ENCODE measurements around the gene HSDL2. TPM values are rescaled to one million over a fixed set of nuclear protein-coding genes. Genes with fewer than 3 reads are reported as not detected.
"Not testable (repeated sequence)": the region's sequence is repeated elsewhere in the genome, so short reads cannot be mapped to it uniquely, and the experiment has no call there.

HSDL2 gene
- polyA plus RNA-seq, 1 of the 3 experiments (the other 2 are of a cell fraction): 14.4 TPM

GRCh38 chr9:112413728-112414127 lies 33.8 kb downstream of the HSDL2 start:
- H3K27ac ChIP-seq (ENCODE audit: low read depth in 2 of 2, low read length in 1 of 2); H3K4me3 ChIP-seq (ENCODE audit: low read depth in 2 of 2, low read length in 1 of 2); H3K79me2 ChIP-seq (ENCODE audit: insufficient read depth); H3F3A ChIP-seq (replicated peaks; ENCODE audit: insufficient read depth); DNase-seq; H4K20me1 ChIP-seq (ENCODE audit: insufficient read depth); H3K9me3 ChIP-seq; H2AFZ ChIP-seq (ENCODE audit: low read depth); H3K36me3 ChIP-seq (replicated peaks in 1 of 2; ENCODE audit: control insufficient read depth in 1 of 2, insufficient read depth in 2 of 2, low read length in 1 of 2); H3K9me2 ChIP-seq; POLR2A ChIA-PET; CTCF ChIA-PET; H3K4me1 ChIP-seq (ENCODE audit: control insufficient read depth in 1 of 2, insufficient read depth in 2 of 2, low read depth in 1 of 2, low read length in 1 of 2); H3K27me3 ChIP-seq (ENCODE audit: insufficient read depth); H3K9ac ChIP-seq; H3K4me2 ChIP-seq: not testable (repeated sequence)
- WGBS (ENCODE audit: low lambda C conversion rate): 90% methylated on average over 9 of the region's 9 CpGs

- Histone ChIP-seq H3K9me2 (no peaks in the 10 kb centered on the region), H3K9ac (no peak overlapping the region), H2AFZ (ENCODE audit: low read depth) (no peak overlapping the region), H3K4me1 (ENCODE audit: control insufficient read depth in 1 of 2, insufficient read depth in 2 of 2, low read depth in 1 of 2, low read length in 1 of 2) (no peaks in the 10 kb centered on the region), H3K36me3 (replicated peaks in 1 of 2; ENCODE audit: control insufficient read depth in 1 of 2, insufficient read depth in 2 of 2, low read length in 1 of 2) (peaks cover 0 to 28% of the 10 kb centered on the region in 2 experiments), H3K9me3 (no peaks in the 10 kb centered on the region), H3K79me2 (ENCODE audit: insufficient read depth) (no peaks in the 10 kb centered on the region), H3K27ac (ENCODE audit: low read depth in 2 of 2, low read length in 1 of 2) (no peak overlapping the region), H3F3A (replicated peaks; ENCODE audit: insufficient read depth) (peaks cover 8% of the 10 kb centered on the region), H4K20me1 (ENCODE audit: insufficient read depth) (no peaks in the 10 kb centered on the region), H3K27me3 (ENCODE audit: insufficient read depth) (no peaks in the 10 kb centered on the region), H3K4me3 (ENCODE audit: low read depth in 2 of 2, low read length in 1 of 2) (no peak overlapping the region), H3K4me2 (no peak overlapping the region)
- TF ChIP-seq CTCF (IDR thresholded peaks at IDR 0.05): no peak
- TF ChIP-seq MAX (IDR thresholded peaks at IDR 0.05; ENCODE audit: low read depth): no peak
- TF ChIP-seq JUND (IDR thresholded peaks at IDR 0.05): no peak
- ChIA-PET POLR2A (no interaction called here), CTCF (no interaction called here)
- WGBS (ENCODE audit: low lambda C conversion rate): 87% methylated on average over 2 of the region's 2 CpGs
- no peak for DNase-seq
These were observed 40.3 kb downstream of the HSDL2 start for GRCh38 chr9:112420208-112420607.

GRCh38 chr9:112421771-112422222 lies 41.9 kb downstream of the HSDL2 start:
- Histone ChIP-seq H4K20me1 (ENCODE audit: insufficient read depth) (no peaks in the 10 kb centered on the region), H2AFZ (ENCODE audit: low read depth) (no peak overlapping the region), H3K79me2 (ENCODE audit: insufficient read depth) (no peaks in the 10 kb centered on the region), H3K9me3 (no peaks in the 10 kb centered on the region), H3K4me1 (ENCODE audit: control insufficient read depth in 1 of 2, insufficient read depth in 2 of 2, low read depth in 1 of 2, low read length in 1 of 2) (no peaks in the 10 kb centered on the region), H3K27ac (ENCODE audit: low read depth in 2 of 2, low read length in 1 of 2) (no peak overlapping the region), H3K9me2 (no peaks in the 10 kb centered on the region), H3K9ac (no peak overlapping the region), H3F3A (replicated peaks; ENCODE audit: insufficient read depth) (peaks cover 9% of the 10 kb centered on the region), H3K4me3 (ENCODE audit: low read depth in 2 of 2, low read length in 1 of 2) (no peak overlapping the region), H3K4me2 (no peak overlapping the region), H3K27me3 (ENCODE audit: insufficient read depth) (no peaks in the 10 kb centered on the region), H3K36me3 (replicated peaks in 1 of 2; ENCODE audit: control insufficient read depth in 1 of 2, insufficient read depth in 2 of 2, low read length in 1 of 2) (peaks cover 0 to 28% of the 10 kb centered on the region in 2 experiments)
- 86% methylated on average over 5 of the region's 5 CpGs for WGBS (ENCODE audit: low lambda C conversion rate)
- DNase-seq: no peak
- ChIA-PET CTCF (interaction anchor here (1.1 to 1.6 kb wide), 2 partner anchors 335 to 398 kb away, joined by 3 to 4 read pairs; no protein-coding TSS in a partner anchor), POLR2A (no interaction called here)
- 0 out of 2 replicates have a peak, but pooled peaks have one; percentile 30 for TF ChIP-seq TCF12 (IDR thresholded peaks at IDR 0.05)
- TF ChIP-seq FOSL2 (IDR thresholded peaks at IDR 0.05; ENCODE audit: borderline replicate concordance, low read depth): no peak
